ENCODE data around the gene NR3C2.

The NR3C2 gene

DNA sequence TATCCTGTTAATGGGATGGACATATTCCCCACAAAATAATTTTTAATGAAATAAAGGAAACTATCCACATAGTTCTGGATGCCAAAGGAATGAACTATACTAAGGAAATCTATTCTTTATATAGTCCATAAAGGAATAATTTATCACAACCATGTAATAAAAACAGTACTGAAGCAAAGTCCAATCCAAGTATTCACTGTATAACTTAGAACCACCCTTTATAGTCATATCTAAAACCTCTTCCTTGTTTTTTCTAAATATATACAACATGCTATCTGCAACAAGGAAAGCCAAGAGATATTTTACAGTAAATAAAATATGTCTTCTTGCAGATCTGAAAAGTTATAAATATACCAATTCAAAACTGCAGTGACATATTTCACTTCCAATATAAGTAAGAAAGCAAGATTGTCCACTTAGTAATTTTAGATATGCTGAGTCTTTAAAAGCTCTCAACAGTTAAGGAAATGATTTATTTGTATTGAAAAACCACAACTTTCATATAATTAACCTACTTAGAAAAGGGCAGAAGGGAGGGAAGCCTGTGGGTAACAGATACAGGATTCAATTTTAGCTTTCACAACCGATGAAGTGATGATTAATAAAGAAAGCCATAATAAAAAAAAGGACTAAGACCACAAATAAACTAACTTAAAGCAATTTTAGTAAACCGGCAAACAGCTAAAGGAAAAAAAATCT is 8.0 kb downstream of the NR3C2 start:
- DNase-seq = no peak

DNA sequence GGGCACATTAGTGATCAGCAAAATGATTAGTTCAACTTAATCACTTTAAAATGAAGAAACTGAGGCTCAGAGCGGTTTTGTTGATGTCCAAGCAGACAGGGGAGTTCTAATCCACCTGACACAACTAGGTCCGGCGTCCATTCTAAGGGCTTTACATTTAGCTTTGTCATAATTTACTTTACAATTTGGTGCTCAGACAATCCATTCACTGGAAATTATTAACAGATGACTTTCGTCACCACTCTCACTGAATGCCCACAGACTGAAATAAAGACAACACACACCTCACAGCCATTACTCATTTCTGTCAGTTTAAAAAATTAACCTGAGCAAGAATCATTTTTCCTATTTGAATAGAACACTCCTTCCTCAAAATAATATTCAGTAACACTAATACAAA is 10.8 kb downstream of the NR3C2 start:
- DNase-seq = no peak

DNA sequence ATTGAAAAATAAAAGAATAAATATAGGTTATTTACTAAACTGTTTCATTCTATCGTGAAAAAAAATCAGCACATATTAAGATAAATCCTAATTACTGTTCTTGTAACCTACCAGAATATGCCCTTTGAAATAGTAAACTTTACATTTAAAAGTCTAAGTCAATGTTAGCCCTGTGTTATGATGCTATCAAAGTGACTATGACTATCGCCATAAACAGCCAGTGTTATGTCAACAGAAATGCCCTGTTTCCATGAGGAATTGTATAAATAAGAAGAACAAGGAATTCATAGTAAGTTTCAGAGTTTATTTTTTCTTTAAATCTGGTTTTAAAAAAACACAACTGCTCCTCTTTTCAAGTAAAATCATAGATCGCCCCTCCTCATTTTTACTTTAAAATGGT is 11.4 kb downstream of the NR3C2 start:
- no peak for DNase-seq

DNA sequence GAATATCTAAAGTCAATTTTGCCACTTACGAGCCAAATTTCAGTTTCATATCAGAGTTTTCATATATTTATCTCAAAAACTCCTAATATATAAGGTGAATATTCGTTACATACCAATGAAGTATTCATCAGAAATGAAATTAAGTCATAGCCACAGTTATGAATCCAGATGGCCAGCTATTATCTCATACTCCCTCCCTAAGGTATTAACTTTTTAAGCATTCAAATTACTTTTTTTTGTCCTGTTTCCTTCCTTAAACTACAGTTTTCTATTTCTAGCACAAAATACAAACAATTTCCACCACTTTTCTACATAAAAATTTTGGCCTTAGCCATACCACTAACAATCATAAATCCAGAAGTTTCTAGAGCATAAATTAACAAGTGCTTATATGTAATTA is 13.0 kb downstream of the NR3C2 start:
- DNase-seq = no peak

DNA sequence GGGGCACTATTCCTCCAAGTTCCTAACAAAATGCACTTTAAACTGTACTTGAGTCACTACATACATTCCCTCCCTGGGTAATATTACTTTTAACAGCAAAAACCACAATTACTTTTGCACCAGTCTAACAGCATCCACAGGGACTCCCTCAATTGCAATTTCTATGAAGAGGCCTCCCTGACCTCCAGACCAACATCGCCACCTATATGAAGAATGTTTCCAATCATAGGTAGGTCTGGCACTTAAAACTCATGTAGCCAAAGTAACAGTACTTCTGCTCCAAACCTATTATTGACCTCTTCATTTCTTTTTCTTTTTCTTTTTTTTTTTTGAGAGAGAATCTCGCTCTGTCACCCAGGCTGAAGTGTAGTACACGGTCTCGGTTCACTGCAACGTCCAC is 15.6 kb downstream of the NR3C2 start:
- no peak for DNase-seq

DNA sequence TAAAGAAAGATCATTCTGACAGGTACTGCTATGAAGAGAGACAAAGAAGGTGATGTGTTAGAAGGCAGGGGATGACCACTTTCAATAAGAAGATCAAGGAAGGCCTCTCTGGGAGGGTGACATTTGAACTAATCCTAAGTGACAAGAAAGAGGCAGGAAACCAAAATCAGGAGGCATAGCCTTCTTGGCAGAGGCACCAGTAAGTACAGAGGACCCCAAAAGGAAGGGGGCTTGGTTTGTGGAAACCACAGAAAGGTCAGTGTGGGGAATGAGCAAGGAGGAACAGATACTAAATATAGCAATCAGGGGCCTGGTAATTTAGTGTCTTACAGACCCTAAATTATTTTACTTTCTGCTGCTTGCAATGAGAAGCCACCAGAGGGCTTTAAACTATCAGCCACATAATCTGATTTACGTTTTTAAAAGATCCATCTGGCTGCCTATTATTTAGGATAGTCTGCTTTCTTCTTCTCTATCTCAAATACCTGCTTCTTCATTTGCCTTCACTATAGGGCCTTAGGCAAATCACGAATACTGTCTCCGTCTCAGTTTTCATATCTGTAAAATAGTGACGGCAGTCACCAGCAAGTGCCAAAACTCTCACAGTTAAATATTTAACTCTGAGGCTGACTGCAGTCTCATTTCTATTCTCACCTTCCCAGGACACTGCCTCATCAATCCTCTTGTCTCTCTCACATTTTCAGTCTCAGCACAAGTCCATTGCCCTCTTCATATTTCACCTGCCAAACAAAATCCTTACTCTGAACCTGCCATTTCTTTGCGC is 16.7 kb downstream of the NR3C2 start:
- DNase-seq = no peak

DNA sequence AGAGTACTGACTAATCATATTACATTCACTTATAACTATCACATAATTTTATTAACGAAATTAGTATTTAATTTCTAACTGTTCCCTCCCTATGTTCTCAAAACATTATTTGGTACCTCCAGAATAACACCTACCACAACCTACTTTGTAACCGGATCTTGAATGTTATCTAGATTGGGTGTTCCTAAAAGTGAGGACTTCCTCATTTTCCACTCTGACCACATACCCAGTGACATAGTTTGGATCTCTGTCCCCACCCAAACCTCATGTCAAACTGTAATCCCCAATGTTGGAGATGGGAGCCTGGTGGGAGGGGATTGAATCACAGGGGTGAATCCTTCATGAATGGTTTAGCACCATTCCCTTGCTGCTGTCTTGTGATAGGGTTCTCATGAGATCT is 21.8 kb downstream of the NR3C2 start:
- no peak for DNase-seq

DNA sequence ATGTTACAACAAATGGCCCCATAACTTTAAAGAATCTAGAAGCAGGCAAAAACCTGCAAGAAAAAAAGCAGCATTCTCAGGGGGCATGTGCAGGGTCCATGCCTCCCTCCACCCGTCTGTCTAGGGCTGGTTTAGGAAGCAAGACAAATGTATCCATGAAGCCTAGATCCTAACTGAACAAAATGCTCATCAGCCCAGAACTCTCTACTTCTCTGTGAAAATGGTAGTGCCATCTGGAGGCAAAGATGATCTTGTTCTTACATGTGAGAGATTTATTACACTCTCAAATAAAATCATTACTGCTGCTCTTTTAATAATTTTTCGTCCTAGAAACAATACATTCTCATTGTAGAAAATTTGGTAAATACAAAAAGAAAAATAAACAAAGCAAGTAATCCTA is 26.7 kb downstream of the NR3C2 start:
- DNase-seq = no peak

DNA sequence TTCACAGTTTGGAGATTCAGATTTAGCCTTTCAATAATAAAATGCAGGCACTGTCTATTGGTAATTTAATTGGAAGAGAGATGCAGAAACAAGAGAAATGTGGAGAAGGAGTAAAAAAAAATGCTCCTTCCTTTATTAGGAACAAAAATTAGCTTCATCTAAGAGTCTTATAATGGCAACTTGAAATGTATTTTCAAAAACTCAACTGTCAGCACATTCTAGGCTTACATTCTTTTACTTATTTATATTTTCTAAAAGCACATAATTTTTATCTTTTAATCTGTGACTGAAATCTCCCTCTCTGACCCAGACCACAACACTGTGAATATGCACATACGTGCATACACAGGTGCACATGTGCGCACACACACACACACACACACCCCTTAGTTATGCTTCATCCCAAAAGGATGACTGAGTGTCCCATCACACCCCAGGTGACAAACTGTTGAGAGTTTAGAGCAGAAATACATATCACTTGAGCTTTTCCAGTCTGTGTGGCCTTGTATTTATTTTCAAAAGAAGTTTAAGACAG is 29.7 kb downstream of the NR3C2 start:
- DNase-seq = no peak

DNA sequence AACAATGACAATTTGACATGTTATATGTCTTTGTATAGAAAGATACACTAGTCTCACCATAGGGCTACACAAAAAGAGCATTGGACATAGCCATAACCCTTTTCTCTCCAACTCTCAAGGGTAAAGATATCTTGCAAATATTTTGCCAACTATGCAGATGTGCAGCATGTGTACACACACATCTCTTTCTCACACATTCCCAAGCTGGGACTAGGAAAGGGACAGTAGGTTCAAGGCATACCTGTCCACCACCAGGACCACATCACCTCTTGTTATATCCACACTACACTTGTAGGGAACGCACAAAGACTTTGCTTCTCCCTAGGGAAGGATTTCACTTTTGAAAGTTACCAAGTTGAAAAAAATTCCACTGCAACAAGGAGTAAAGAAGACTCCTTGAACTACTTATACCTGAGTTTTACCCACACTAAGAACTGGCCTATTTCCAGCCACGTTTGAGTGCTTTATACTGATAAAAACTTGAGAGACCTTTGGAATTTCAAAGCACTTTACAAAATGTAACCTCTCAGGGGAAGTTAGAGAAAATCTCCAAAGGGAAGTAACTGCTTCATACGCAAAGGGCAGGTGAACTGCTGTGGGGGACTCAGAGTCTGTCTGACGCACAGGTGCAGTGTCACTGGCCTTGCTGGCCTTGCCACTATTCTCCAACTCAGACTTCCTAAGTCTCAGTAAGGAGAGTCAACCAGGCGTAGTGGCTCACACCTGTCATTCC is 36.9 kb downstream of the NR3C2 start:
- DNase-seq = no peak

DNA sequence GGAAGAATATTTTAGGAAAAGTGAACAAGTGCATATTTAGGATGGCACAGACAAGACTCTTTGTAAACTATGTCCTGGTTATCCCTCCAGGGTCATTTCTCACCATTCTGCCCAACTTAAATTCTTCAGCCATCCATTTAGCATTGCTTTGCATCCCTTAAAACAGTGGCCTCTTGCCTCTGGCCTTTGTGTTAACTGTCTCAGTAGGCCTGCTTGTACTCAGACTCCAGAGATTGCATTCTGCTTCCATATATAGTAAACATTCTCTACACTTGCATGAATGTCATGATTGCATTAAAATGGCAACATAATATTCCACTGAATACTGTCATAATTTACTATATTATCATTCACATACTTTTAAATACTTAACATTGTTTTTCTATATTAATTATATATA is 43.2 kb downstream of the NR3C2 start:
- no peak for DNase-seq

DNA sequence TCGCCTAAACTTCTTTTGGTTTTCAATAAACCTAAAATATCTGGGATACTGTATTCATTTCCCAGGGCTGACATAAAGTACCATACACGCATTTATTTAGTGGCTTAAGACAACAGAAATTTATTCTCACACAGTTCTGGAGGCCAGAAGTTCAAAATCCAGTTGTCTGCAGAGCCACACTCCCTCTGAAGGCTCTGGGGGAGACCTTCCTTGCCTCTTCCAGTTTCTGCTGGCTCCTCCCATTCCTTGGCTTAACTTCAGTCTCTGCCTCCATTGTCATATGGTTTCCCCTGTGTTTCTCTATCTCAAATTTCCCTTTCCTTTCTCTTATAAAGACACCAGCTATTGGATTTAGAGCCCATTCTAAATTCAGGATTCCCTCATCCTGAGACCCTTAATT is 44.4 kb downstream of the NR3C2 start:
- DNase-seq = no peak

DNA sequence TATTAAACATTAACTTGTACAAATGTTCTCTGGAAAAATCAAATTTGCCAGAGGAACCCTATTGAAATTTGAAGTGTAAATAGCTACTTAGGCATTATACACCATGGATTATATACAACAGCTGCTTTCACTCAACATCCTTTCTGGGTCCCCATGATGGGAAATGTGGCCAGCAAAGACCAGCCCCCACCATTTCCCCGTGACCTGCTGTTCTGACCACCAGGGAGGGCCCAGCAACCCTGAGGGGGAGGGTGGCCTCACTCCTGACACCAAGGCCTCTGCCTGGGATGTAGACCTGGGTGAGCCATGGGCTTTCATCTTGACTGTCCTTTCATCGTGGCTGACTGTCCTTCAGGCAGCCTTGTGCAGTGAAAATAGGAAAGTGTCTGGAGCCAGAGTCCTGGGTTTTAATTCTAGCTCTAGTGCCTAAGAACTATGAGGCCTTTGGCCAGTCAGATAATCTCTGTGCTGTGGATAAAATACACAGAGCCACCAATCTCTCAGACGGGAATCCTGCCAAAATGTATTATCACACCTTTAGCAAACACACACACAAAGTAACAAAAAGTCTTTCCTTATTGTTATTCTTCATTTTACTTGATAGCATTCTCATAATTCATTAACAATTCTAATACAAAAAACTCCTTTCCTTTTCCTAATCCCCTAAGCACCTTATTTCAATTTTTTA is 45.1 kb downstream of the NR3C2 start:
- no peak for DNase-seq

DNA sequence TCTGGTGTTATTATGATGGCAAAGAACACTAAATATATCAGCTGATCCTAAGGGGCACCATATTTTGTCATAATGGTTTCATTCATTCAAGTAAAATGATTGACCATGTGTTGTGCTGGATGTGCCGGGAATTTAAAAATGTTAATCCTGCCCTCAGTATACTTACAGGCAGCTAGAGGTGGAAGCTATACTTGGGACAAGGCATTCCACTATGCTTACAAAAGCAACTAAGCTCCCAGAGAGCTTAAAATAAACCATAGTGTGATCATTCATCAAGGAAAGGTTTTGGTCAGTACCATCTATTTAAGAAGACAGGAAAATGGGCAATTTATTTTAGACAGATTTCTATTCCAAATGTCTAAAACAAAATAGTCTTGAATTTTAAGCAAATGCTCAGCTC is 46.4 kb downstream of the NR3C2 start:
- DNase-seq = no peak

DNA sequence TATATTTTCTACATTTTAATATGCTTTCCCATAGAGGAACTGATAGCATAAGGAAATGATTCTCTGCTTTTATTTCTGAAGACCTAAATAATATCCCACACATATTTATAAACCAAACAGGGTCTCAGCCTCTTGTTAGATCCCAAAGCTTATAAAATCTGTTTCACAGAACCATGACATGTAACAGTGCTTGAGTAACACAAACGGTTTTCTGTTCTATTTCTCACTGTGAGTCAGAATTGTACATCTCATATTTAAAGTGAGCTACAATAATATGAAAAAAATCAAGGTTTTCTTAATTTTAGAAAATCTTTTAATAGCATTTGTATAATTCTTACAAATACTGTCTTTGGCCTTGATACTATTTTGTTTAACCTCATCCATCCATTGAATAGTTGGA is 51.2 kb downstream of the NR3C2 start:
- no peak for DNase-seq

DNA sequence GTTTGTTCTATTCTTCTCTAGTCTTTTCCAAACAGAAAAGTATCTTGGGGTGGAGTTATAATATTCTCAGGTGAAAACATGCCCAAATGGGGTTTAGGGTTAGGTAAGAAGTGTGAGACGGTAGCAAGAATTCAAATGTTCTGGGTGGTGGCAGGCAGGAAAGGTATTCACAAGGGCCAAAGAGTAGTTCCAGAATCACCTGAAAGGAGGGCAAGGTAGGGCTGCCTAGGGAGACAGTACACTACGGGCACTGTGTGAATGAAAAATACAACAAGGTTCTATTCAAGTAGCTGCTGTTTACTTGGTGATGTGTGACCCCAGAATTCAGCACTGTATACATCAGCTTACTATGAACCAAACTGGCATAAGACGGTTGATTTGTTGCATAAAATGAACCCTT is 51.9 kb downstream of the NR3C2 start:
- no peak for DNase-seq

DNA sequence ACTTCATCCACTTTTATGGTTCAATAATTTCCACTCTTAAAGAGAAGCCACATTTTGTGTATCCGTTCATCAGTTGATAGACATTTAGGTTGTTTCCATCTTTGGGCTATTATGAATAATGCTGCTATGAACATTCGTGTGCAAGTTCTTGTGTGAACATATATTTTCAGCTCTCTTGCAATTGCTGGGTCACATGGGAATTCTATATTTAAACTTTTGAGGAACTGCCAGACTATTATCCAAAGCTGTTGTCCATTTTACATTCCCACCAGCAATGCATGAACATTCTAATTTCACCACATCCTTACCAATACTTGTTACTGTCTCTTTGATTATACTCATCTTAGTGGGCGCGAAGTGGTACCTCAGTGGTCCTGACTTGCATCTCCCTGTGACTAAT is 61.9 kb downstream of the NR3C2 start:
- DNase-seq = no peak

DNA sequence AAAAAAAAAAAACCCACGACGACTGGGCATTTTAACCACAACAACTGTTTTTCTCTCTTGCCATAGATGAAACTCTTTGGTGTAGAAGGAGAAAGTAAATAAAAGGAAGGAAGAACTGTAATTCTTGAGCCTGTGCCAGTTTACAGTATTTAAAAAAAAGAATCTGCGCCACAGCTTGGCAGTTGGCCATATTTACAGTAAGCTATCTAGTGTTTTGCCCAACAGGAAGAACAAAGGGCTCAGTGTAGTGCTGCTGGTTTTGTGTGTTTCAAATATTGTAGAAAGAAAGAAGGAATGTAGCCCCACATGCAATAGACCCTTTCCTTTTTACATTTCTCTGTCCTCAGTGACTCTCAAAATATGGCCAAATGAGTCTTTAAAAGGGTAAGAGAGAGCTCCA is 66.1 kb downstream of the NR3C2 start:
- no peak for DNase-seq

DNA sequence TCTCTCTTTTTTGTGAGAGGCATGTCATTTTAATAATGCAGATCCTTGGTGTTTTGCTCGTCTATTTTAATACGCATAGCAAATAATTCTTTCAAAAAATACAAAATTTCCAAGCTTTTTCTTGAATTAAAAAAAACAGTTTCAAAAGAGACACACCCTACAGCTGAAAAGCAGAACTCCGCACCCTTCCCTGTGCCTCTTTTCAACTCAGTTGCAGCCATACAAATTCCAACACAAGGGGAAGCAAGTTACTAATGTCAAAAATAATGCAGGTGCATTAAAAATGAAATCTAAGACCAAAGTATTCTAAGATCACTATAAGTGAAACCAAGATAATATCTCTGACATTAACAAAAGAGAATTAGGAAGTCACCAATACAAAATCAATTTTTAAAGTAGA is 66.6 kb downstream of the NR3C2 start:
- no peak for DNase-seq

DNA sequence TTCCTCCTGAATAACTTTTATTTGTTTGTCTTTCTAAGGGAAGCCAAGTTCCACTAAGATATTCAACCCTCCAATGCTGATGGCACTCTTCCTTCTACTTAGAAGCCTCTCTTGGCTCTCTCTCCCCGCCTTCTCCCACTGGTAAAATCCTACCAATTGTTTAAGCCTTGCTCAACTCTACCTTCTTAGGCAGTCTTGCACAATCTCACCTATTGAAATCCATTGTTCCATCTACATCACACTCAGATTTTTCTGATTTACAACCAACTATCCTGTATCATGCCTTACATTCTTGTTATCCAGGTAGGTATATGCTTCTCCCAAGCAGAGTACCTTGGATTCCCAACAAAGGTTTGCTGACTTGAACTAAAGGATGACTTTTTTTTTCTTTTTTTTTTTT is 69.1 kb downstream of the NR3C2 start:
- no peak for DNase-seq

DNA sequence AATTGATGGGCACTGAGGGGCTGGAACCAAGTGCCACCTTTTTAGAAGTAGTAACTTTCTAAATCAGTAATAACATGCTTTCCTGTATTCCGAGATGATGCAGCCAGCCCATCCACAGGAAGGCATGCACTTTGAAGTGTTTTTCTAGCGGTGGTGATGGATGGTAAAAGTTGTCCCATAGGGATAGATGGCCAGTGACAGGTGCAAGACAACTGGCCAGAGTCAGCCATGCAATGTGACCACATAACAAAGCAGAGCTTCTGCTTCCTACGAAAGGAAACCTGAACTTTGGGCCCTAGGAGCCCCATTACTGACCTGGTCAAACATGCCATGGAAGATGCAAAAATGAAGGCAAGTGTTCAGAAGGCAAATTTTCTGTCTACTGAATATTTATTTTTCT is 72.3 kb downstream of the NR3C2 start:
- no peak for DNase-seq

DNA sequence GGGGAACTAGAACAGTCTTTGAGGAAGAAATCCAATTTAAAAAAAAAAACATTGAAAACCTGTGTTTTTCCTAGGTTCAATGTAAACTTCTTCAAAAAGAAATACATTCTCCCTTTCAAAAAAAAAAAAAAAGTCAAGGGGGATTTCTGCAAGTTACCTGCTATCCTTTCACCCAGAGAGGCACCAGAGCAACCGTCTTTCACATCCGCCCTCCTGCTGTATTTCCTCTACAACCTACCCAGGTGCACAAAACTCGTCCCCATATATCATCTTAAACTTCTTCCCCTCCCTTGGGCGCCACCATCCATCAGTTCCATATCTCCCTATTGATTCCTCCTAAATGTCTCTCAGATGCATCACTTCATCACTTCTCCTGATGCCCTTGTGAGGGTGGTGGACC is 74.5 kb downstream of the NR3C2 start:
- DNase-seq = no peak

DNA sequence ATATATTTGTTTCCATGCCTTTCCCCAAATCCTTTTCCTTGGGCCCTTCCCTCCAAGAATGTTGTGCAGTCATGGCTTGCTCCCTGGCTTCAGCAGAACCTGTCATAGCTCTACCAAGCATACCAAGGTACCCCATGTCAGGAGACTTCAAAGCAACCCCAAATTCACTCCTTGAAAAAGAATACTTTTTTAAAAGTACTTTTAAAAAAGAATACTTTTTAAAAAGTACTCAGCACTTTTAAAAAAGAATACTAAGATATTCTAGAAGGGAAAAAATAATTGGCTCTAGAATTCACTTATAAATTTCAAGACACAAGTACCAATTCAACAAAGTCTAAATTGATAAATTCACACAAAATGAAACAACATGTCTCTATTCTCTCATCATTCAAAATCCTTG is 76.0 kb downstream of the NR3C2 start:
- DNase-seq = no peak
